ENCODE results near the gene CCR7. TPM values are rescaled to one million over a fixed set of nuclear protein-coding genes. Genes with fewer than 3 reads are reported as not detected.
"Not testable (repeated sequence)": the region's sequence is repeated elsewhere in the genome, so short reads cannot be mapped to it uniquely, and the experiment has no call there.

Gene CCR7
- polyA plus RNA-seq, 3 donors, result 0.24 to 0.65 (median 0.54) TPM

DNA sequence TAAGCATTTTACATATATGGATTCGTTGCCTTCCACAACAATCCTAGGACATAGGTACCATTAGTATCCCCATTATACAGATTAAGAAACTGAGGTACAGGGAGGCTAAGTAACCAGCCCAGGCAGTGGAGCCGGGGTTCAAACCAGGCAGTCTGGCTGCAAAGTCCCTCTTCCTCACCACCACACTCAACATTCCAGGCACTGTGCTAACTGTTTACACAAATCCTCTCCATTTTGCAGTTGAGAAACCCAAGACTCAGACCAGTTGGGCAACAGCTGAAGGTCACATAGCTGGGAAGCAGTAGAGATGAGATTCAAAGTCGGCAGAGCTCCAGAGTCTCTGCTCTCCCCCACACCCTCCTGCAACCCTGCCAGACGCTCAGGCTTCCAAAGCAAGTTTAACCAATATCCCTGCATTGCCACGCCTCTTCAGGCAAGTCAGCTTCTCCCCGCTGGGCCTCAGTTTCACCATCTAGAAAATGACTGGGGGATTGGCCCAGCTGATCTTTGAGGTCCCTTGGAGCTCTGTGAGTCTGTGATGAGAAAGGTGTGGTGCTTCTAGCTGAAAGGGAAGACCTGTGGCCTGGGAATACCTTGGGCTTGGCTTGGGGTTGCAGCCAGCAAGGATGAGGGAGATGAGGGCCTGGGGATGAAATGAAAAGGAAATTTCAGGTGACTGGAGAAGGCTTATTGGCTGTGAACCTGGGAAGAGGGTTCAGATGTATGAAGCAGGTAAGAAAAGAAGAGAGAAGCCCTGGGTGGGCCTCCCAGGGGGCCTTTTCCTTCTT lies 14.0 kb downstream of the CCR7 start:
- DNase-seq, result no peak

GRCh38 chr17:40550608-40551007 lies 14.7 kb downstream of the CCR7 start:
- no peak for DNase-seq

GRCh38 chr17:40548982-40549685 lies 16.1 kb downstream of the CCR7 start:
- no peak for DNase-seq

DNA sequence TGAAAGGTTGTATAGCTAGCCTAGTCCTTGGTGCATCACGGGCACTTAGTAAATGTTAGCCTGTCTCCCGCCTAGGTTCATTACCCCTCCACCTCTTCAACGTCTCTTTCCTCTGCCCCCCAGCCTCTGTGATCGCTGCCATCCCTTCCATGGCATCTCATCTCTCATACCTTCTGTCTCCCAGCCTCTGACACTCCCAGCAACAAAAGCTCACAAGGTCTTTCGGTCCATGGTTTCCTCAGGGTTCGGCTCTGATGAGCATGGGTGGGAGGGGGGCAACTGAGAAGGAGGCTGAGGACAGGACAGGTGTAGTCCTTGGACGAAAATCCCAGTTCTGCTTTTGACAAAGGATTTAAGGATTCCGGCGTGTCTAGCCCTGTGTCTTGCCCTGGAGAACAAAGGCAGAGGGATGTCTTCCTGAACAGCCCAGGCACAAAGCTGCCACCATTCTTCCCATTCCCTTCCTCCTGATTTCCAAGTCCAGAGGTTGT lies 16.7 kb downstream of the CCR7 start:
- no peak for DNase-seq

- no peak for DNase-seq
Observed at GRCh38 chr17:40547785-40548478, 17.3 kb downstream of the CCR7 start.

DNA sequence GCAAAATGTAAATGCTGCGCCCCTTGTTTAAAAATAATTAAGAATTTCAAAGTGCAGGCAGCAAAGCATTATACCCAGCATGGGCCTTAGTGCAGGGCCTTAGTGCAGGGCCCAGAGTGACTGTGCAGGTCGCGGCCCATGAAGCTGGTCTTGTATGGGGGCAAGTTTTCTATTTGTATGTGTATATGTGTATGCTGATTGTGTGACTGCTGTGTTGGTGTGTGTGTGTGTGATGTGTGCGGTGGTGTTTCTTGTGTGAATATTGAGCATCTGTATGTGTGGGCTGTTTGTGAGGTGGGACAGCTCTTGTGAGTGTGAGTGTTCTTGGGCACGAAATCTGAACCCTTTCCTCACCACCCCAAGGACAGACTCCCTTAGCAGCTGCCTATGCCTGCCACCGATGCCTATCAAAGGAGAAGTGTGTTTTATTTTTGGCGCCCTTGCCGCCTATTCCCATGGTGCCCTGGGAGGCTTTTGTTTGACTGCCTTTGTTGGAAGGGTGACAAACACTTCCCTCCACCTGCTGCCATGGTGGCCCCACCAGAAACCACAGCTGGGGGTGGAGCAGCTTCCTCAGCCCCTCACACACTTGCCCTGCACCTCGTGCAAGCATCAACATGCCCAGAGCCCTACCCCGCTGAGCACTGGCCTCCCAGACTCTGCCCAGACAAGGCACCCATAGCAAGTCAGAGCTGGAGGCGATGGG lies 18.0 kb downstream of the CCR7 start:
- DNase-seq, result no peak

DNA sequence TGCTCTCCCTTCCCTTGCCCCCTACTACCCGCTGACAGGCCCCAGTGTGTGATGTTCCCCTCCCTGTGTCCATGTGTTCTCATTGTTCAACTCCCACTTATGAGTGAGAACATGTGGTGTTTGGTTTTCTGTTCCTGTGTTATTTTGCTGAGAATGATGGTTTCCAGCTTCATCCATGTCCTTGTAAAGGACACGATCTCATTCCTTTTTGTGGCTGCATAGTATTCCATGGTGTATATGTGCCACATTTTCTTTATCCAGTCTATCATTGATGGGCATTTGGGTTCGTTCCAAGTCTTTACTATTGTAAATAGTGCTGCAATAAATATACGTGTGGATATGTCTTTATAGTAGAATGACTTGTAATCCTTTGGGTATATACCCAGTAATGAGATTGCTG lies 18.8 kb downstream of the CCR7 start:
- not testable (repeated sequence) for DNase-seq

DNA sequence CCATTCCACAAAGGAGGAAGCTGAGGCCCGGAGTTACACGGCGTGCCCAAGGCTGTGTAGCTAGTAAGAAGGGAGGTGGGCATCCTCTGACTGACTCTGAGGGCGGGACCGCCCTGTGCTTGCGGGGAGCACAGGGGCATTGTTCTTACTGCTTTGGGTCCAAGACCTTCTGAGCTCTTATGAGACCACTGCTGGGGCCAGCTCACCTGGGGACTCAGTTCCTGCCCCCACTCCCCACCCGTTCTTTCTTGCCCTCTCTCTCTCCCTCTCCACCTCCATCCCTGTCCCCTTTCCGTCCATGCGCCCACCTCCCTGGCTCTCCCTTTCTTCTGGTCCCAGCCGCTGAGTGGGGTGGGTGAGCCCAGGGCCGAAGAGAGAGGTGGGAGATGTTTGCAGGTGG lies 19.6 kb downstream of the CCR7 start:
- no peak for DNase-seq

- DNase-seq, result peak; percentile 84
Observed at GRCh38 chr17:40542558-40543411, 22.5 kb downstream of the CCR7 start.

GRCh38 chr17:40541873-40542557 lies 23.3 kb downstream of the CCR7 start:
- DNase-seq, result no peak

- DNase-seq, result no peak
Observed at GRCh38 chr17:40541060-40541872, 24.0 kb downstream of the CCR7 start.

DNA sequence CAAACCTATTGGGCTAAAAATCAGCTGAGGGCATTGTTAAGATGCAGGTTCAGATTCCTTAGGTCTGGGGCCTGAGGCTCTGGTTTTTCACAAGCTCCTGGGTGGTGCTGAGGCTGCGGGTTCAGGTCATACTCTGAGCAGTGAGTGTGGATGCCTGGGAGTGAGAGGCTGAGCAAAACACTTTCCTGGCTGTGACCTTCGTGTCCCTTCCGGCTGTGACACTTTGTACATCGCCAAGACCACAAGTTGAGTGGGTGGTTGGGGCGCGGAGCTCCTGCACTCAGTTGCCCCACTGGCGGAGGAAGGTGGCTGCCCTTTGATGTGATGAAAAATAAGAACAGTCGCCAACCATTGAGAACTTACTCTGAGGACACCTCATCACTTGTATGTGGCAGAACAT lies 24.8 kb downstream of the CCR7 start:
- no peak for DNase-seq

- no peak for DNase-seq
Observed at GRCh38 chr17:40539711-40540411, 25.4 kb downstream of the CCR7 start.

DNA sequence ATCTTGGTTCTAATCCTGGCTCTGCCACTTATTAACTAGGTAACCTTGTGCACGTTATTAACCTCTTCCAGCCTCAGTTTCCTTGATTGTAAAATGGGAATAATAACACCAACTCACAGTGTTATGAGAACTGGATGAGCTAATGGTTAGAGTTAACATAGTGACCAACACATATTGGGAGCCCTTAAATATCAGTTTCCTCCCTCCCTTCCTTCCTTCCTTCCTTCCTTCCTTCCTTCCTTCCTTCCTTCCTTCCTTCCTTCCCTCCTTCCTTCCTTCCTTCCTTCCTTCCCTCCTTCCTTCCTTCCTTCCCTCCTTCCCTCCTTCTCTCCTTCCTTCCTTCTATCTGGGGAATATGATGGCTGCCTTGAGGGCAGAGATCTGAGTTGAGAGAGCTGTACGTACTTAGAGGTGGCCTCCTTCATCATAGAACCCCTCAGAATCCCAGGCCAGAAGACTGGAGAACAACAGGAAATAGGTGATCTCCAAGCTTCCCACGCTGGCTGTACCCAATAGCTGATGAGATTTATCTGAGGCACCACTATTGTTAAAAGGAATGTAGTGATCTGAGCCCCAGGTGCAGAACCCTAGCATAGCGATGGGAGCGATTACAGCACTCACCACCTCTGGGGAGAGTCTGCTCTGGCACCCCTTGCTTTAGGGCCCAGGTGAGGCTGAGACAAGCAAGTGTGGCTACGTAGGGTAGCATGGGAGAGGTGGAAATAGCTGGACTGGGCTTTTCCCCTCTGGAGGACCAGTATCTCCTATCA lies 26.2 kb downstream of the CCR7 start:
- no peak for DNase-seq

DNA sequence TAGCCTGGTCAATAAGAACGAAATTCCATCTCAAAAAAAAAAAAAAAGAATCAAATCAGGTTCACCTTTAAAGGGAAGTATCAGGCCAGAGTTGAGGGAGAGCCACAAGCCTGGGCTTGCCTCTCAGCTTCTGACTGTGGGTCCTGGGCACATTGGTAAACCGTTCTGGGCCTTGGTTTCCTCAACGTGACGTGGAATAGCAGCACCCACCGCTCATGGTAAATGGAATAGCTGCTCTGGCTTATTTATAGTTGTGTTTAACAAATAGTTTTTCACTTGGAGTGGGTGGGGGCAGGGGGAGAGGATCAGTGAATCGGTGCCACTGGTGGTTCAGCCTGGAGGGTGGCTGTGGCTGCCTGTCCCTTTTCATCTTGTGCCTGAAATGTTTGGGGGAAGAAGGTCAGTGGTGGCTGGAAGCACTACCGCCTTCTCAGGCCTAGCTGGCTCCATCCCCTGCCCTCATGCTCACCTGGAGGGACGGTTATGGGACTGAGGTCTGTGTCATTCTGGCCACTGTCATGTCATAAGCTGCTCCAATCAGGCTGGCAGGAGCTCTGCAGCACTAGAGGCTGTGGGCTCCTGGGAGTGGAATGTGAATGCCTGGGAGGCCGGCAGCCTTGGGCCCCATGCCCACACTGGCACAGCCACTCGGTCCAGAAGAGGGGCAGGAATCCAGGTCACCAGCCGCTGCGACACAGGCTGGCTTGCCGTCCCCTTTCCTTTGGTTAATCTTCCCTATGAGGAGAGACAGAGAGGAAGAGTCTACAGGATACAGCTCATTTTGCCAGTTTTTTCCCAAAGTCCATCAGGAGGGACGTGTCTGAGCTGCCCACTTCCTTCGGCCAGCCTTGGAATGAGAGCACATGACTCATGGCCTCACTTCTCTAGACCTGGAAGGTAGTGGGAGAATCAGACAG lies 27.0 kb downstream of the CCR7 start:
- no peak for DNase-seq

- no peak for DNase-seq
Observed at GRCh38 chr17:40536295-40537171, 28.7 kb downstream of the CCR7 start.

All from renal pelvis (tissue), 4 donors.